GM12878 (cell line): Measurements from ENCODE around the gene STARD4. TPM values are rescaled to one million over a fixed set of nuclear protein-coding genes. Genes with fewer than 3 reads are reported as not detected.

Experiments used
- ATAC-seq: fragments of 200-7000 bp; cut with Tn5 transposase; 3 replicates; pipeline ENCODE4 v1.9.1; 2020; ENCODE audit warnings: mild to moderate bottlenecking, moderate library complexity
- BruUV-seq: library from RNA; stranded (reverse); fragments of 400-500 nt; replicated peaks from 2 replicates; lab custom pipeline; 2021; lab: Mats Ljungman, UMichigan
- CTCF ChIA-PET: fragments of 300-600 bp; sonication (Branson Sonifier 250); formaldehyde crosslinking; extraction: SDS; loops from one replicate; lab custom pipeline; 2021; ENCODE audit warnings: inconsistent platforms; lab: Yijun Ruan, JAX
- POLR2A ChIA-PET: fragments of 350-600 bp; formaldehyde crosslinking; extraction: SDS; loops from one replicate; lab custom pipeline; 2021; ENCODE audit warnings: inconsistent platforms; lab: Charles Lee
- RAD21 ChIA-PET: fragments of 300-600 bp; sonication (Branson Sonifier 250); formaldehyde crosslinking; loops from one replicate; lab custom pipeline; 2023; ENCODE audit warnings: antibody characterized with exemption; ENCODE audit not compliant: unreplicated experiment; lab: Charles Lee
- SMC1A ChIA-PET: fragments of 300-600 bp; sonication (Branson Sonifier 250); formaldehyde crosslinking; loops from one replicate; lab custom pipeline; 2023; ENCODE audit not compliant: unreplicated experiment, uncharacterized antibody; lab: Charles Lee
- DNase-seq: peaks from one replicate; pipeline ENCODE4 v3.0.0-alpha.2; 2011; ENCODE audit warnings: low read depth, low spot score
- FAIRE-seq: peaks from 3 replicates; lab custom pipeline; 2011; peaks lifted over from hg19 to GRCh38; lab: Jason Lieb, UNC
- H2AFZ ChIP-seq: 2 replicates; pipeline ENCODE4 v1.6.0; 2011; ENCODE audit warnings: low read depth, low read length, control low read depth; ENCODE audit not compliant: control insufficient read depth
- H3K27ac ChIP-seq: 2 replicates; pipeline ENCODE4 v1.5.1; 2011; ENCODE audit warnings: control low read depth; ENCODE audit not compliant: control insufficient read depth, insufficient read depth
- H3K27me3 ChIP-seq, 2 experiments: replicated peaks in 1 of 2; 2 replicates each; pipeline versions ENCODE4 v1.6.0 to v1.6.1; 2011; ENCODE audit warnings: low read length in 1 of 2; ENCODE audit not compliant: control insufficient read depth in 2 of 2, insufficient read depth in 2 of 2
- H3K36me3 ChIP-seq, 2 experiments: 2 replicates each; pipeline ENCODE4 v1.5.1; 2011; ENCODE audit warnings: low read length in 1 of 2; ENCODE audit not compliant: control insufficient read depth in 2 of 2, insufficient read depth in 2 of 2
- H3K4me1 ChIP-seq: 2 replicates; pipeline ENCODE4 v1.6.1; 2011; ENCODE audit warnings: mild to moderate bottlenecking, low read length, moderate library complexity, mixed read lengths; ENCODE audit not compliant: control insufficient read depth, insufficient read depth
- H3K4me2 ChIP-seq: 2 replicates; pipeline ENCODE4 v1.6.0; 2011; ENCODE audit warnings: control low read depth; ENCODE audit not compliant: control insufficient read depth, insufficient read depth
- H3K4me3 ChIP-seq: fragments of 200-600 bp; sonication (generic); 2 replicates; pipeline ENCODE4 v1.5.1; 2016
- H3K79me2 ChIP-seq: 2 replicates; pipeline ENCODE4 v1.6.0; 2011; ENCODE audit warnings: low read length; ENCODE audit not compliant: control insufficient read depth, insufficient read depth
- H3K9ac ChIP-seq: 2 replicates; pipeline ENCODE4 v1.8.0; 2011; ENCODE audit warnings: low read length, control low read depth, mixed read lengths; ENCODE audit not compliant: control insufficient read depth, insufficient read depth
- H3K9me3 ChIP-seq: replicated peaks from 3 replicates; pipeline ENCODE4 v1.5.1; 2011; ENCODE audit warnings: mild to moderate bottlenecking, low read length; ENCODE audit not compliant: control insufficient read depth, insufficient read depth
- H4K20me1 ChIP-seq: 2 replicates; pipeline ENCODE4 v1.6.0; 2011; ENCODE audit not compliant: control insufficient read depth, insufficient read depth
- BRCA1 ChIP-seq: IDR thresholded peaks from 2 replicates; pipeline ENCODE4 v1.6.1; 2011; ENCODE audit warnings: low read depth, low read length, improper control_type of control experiment
- CHD2 ChIP-seq: IDR thresholded peaks from 2 replicates; pipeline ENCODE4 v1.6.1; 2011; ENCODE audit warnings: low read depth, low read length, improper control_type of control experiment, borderline replicate concordance
- GABPA ChIP-seq: IDR thresholded peaks from 2 replicates; pipeline ENCODE4 v1.6.1; 2014; ENCODE audit warnings: antibody characterized with exemption, low read depth, mild to moderate bottlenecking, inconsistent platforms
- MTA2 ChIP-seq: fragments of 450-650 bp; IDR thresholded peaks from 2 replicates; pipeline ENCODE4 v1.6.1; 2016; ENCODE audit warnings: low read depth, mild to moderate bottlenecking, moderate library complexity
- ZNF384 ChIP-seq: IDR thresholded peaks from 2 replicates; pipeline ENCODE4 v1.6.1; 2012; ENCODE audit warnings: low read depth, mild to moderate bottlenecking, low read length, improper control_type of control experiment, borderline replicate concordance
- WGBS: methylation state at CpG from one replicate; pipeline ENCODE4 v1.1.6; 2016; ENCODE audit warnings: low lambda C conversion rate; ENCODE audit not compliant: insufficient replicate concordance, insufficient coverage; ENCODE audit errors: missing lambda C conversion rate; 5-methylcytosine and 5-hydroxymethylcytosine counted together
- in situ Hi-C: fragments of 300-500 bp; cut with MboI; formaldehyde crosslinking; loops from 9 replicates; pipeline ENCODE4 v1.14.3; 2018; ENCODE audit warnings: mixed read lengths
- intact Hi-C: fragments of 100-400 bp; cut with micrococcal nuclease; formaldehyde crosslinking; loops from one replicate; pipeline ENCODE4 v1.14.2; 2022; ENCODE audit not compliant: unreplicated experiment
- polyA plus RNA-seq, 11 experiments: library from polyadenylated mRNA; depleted of rRNA in 4 of 11; unstranded in 6 of 11; stranded (reverse) in 5 of 11; fragments of >200 nt; fragmentation: Nextera tagmentation in 4 of 11; fragmentation: Illumina TruSeq in 1 of 11; extraction: Ambion mirVana in 4 of 11; extraction: Trizol in 1 of 11; gene quantifications; 1 replicate in 1 of 11; 2 replicates in 10 of 11; pipeline versions ENCODE4 v1.2.1 to v1.2.3, GENCODE V29; 2011 to 2016; ENCODE audit warnings: inconsistent platforms in 2 of 11, missing spikeins in 2 of 11, low read depth in 1 of 11
- total RNA-seq, 4 experiments: library from RNA; depleted of rRNA in 3 of 4; stranded (reverse); fragments of >200 nt in 3 of 4; fragmentation: Illumina TruSeq in 1 of 4; extraction: Trizol in 1 of 4; gene quantifications; 2 replicates each; pipeline versions ENCODE4 v1.2.1 to v1.2.3, GENCODE V29; 2013 to 2021
- TF ChIP-seq, protein P1 (sequence below): IDR thresholded peaks from 2 replicates; pipeline ENCODE4 v1.6.1; 2012; ENCODE audit warnings: improper control_type of control experiment, low read depth, low read length; ENCODE audit not compliant: insufficient replicate concordance

Gene STARD4
- total and polyA plus RNA-seq, 10 of the 15 experiments (the other 5 are each of a cell fraction or from before 2014, with no cell fraction given) = 41.9 to 190 (median 71.6) TPM

- CTCF ChIA-PET = interaction anchor here (1.1 kb wide), 1 partner anchor 298 kb away, joined by 3 read pairs; no protein-coding TSS in a partner anchor
- SMC1A ChIA-PET = interaction anchor here (1.2 kb wide), 1 partner anchor 11 kb away, joined by 3 read pairs; no protein-coding TSS in a partner anchor
- Histone ChIP-seq H2AFZ (no peak overlapping the region), H3K9me3 (no peaks in the 10 kb centered on the region; the same call in 2 of the 3 replicates), H4K20me1 (no peaks in the 10 kb centered on the region), H3K36me3 (peaks cover 0 to 11% of the 10 kb centered on the region in 2 experiments; a peak in 1 of 4 replicates), H3K79me2 (no peaks in the 10 kb centered on the region), H3K9ac (no peak overlapping the region), H3K27ac (no peak overlapping the region), H3K4me2 (no peak overlapping the region), H3K4me3 (no peak overlapping the region), H3K4me1 (no peaks in the 10 kb centered on the region), H3K27me3 (no peaks in the 10 kb centered on the region)
- DNase-seq = no peak
- 100% methylated on average over 1 of the region's 1 CpG for WGBS
- no peak for ATAC-seq
- POLR2A ChIA-PET = no interaction called here
- in situ Hi-C loops = no loop called here
- no peak for FAIRE-seq
- TF ChIP-seq GABPA (no peak), BRCA1 (no peak), CHD2 (no peak), MTA2 (no peak), ZNF384 (no peak)
- TF ChIP-seq, protein P1, sequence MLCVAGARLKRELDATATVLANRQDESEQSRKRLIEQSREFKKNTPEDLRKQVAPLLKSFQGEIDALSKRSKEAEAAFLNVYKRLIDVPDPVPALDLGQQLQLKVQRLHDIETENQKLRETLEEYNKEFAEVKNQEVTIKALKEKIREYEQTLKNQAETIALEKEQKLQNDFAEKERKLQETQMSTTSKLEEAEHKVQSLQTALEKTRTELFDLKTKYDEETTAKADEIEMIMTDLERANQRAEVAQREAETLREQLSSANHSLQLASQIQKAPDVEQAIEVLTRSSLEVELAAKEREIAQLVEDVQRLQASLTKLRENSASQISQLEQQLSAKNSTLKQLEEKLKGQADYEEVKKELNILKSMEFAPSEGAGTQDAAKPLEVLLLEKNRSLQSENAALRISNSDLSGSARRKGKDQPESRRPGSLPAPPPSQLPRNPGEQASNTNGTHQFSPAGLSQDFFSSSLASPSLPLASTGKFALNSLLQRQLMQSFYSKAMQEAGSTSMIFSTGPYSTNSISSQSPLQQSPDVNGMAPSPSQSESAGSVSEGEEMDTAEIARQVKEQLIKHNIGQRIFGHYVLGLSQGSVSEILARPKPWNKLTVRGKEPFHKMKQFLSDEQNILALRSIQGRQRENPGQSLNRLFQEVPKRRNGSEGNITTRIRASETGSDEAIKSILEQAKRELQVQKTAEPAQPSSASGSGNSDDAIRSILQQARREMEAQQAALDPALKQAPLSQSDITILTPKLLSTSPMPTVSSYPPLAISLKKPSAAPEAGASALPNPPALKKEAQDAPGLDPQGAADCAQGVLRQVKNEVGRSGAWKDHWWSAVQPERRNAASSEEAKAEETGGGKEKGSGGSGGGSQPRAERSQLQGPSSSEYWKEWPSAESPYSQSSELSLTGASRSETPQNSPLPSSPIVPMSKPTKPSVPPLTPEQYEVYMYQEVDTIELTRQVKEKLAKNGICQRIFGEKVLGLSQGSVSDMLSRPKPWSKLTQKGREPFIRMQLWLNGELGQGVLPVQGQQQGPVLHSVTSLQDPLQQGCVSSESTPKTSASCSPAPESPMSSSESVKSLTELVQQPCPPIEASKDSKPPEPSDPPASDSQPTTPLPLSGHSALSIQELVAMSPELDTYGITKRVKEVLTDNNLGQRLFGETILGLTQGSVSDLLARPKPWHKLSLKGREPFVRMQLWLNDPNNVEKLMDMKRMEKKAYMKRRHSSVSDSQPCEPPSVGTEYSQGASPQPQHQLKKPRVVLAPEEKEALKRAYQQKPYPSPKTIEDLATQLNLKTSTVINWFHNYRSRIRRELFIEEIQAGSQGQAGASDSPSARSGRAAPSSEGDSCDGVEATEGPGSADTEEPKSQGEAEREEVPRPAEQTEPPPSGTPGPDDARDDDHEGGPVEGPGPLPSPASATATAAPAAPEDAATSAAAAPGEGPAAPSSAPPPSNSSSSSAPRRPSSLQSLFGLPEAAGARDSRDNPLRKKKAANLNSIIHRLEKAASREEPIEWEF = no peak
- intact Hi-C loops = no loop called here
- no TSS peak for BruUV-seq
- RAD21 ChIA-PET = no interaction called here
These were observed 59.0 kb downstream of the STARD4 start for GRCh38 chr5:111453295-111453694.
